ENCODE measurements around the gene COL5A2.

DNA sequence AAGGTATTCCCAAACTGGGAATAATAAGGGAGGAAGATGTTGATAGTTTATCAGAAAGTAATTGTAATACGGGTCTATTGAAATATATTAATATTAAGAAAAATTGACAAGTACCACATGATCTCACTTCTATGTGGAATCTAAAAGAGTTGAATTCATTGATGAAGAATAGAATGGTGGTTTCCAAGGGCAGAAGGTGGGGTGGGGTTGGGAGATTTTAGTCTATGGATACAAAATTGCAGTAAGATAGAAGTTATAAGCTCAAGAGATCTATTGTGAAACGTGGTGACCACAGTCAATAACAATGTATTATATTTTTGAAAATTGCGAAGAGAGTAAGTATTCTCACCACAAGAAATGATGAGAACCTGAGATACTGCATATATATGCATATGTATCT, 166.5 kb downstream of the COL5A2 start:
- TF ChIP-seq CTCF (conservative IDR thresholded peaks at IDR 0.05): no peak
- no peak for TF ChIP-seq ZFX (IDR thresholded peaks at IDR 0.05)
